Cardiac fibroblast (primary cell): Measurements from ENCODE around the gene FOXF1.

ENCODE experiments used
- DNase-seq, 2 donors: peaks; one replicate each; pipeline versions ENCODE4 v3.0.0 to v3.0.0-alpha.2; 2010; ENCODE audit warnings: low read depth in 2 of 2
- H3K4me3 ChIP-seq, 2 donors: replicated peaks in 1 of 2; 1 replicate in 1 of 2; 2 replicates in 1 of 2; pipeline ENCODE4 v1.5.1; 2011; ENCODE audit warnings: low read depth in 2 of 2, low read length in 2 of 2, mild to moderate bottlenecking in 2 of 2, moderate library complexity in 1 of 2
- CTCF ChIP-seq: IDR thresholded peaks from one replicate; pipeline ENCODE4 v1.5.1; 2011; ENCODE audit warnings: low read depth, mild to moderate bottlenecking, low read length, inconsistent platforms

Gene FOXF1

GRCh38 chr16:86522634-86523033 lies 12.3 kb downstream of the FOXF1 start:
- no peak overlapping the region for H3K4me3 ChIP-seq
- TF ChIP-seq CTCF: no peak
- no peak for DNase-seq

- no peak for TF ChIP-seq CTCF
- no peak overlapping the region for H3K4me3 ChIP-seq
- DNase-seq: no peak
Measured at GRCh38 chr16:86523166-86523740, 12.9 kb downstream of the FOXF1 start.

GRCh38 chr16:86524029-86524428 lies 13.7 kb downstream of the FOXF1 start:
- no peak for TF ChIP-seq CTCF
- H3K4me3 ChIP-seq: no peak overlapping the region
- no peak for DNase-seq

GRCh38 chr16:86525696-86526095 lies 15.4 kb downstream of the FOXF1 start:
- H3K4me3 ChIP-seq: no peak overlapping the region
- TF ChIP-seq CTCF: no peak

GRCh38 chr16:86527366-86527765 lies 17.0 kb downstream of the FOXF1 start:
- no peak overlapping the region for H3K4me3 ChIP-seq
- TF ChIP-seq CTCF: no peak
- no peak for DNase-seq

More at GRCh38 chr16:86525696-86526095, 15.4 kb downstream of the FOXF1 start:
- DNase-seq: no peak

GRCh38 chr16:86528061-86528929 lies 18.0 kb downstream of the FOXF1 start:
- H3K4me3 ChIP-seq: no peak overlapping the region
- no peak for DNase-seq
- no peak for TF ChIP-seq CTCF
